ENCODE measurements around the gene DUOXA1. TPM values are rescaled to one million over a fixed set of nuclear protein-coding genes. Genes with fewer than 3 reads are reported as not detected.
"Not testable (repeated sequence)": the region's sequence is repeated elsewhere in the genome, so short reads cannot be mapped to it uniquely, and the experiment has no call there.

The DUOXA1 gene
- total and polyA plus RNA-seq, 2 donors (not counting 1 experiment from before 2014, with no cell fraction given), result 0.03 to 0.74 TPM

GRCh38 chr15:45075440-45076320 is 54.0 kb downstream of the DUOXA1 start:
- H3K4me1 Mint-ChIP-seq; ATAC-seq (ENCODE audit: low read depth); intact Hi-C loops (cut with micrococcal nuclease); POLR2A ChIA-PET; CTCF ChIA-PET; H3K4me3 Mint-ChIP-seq; H3K27ac ChIP-seq (ENCODE audit: low read length in 2 of 2); H3K4me3 ChIP-seq (ENCODE audit: control extremely low read depth in 1 of 5, extremely low read depth in 1 of 5, insufficient read depth in 1 of 5, low read depth in 2 of 5, low read length in 4 of 5); H2AFZ ChIP-seq (ENCODE audit: insufficient read depth, low read depth, low read length, poor library complexity, severe bottlenecking); H3K9me3 Mint-ChIP-seq (ENCODE audit: insufficient read depth); H3K9ac ChIP-seq (ENCODE audit: low read length); H3K27ac Mint-ChIP-seq; H3K4me1 ChIP-seq (ENCODE audit: control insufficient read depth in 2 of 2, insufficient read depth in 2 of 2, low read length in 2 of 2); DNase-seq; H3K4me2 ChIP-seq (replicated peaks; ENCODE audit: low read depth, low read length, poor library complexity, severe bottlenecking); H3K27me3 Mint-ChIP-seq; H3K27me3 ChIP-seq (replicated peaks in 1 of 4; ENCODE audit: control extremely low read depth in 1 of 4, control insufficient read depth in 3 of 4, insufficient read depth in 4 of 4, low read length in 3 of 4); H3K36me3 ChIP-seq (replicated peaks in 1 of 2; ENCODE audit: control extremely low read depth in 1 of 2, control insufficient read depth in 1 of 2, extremely low read depth in 1 of 2, insufficient read depth in 2 of 2, low read length in 1 of 2); H3K79me2 ChIP-seq (ENCODE audit: control insufficient read depth, insufficient read depth, low read length); H4K20me1 ChIP-seq (ENCODE audit: control insufficient read depth, insufficient read depth, low read length, poor library complexity, severe bottlenecking); H3K9me3 ChIP-seq (ENCODE audit: control extremely low read depth in 1 of 3, control insufficient read depth in 2 of 3, insufficient read depth in 1 of 3, low read length in 2 of 3): not testable (repeated sequence)
- WGBS (ENCODE audit: insufficient coverage), result no CpG with 5 or more reads among the region's 9 CpGs

- H3K4me1 Mint-ChIP-seq; H2AFZ ChIP-seq (ENCODE audit: insufficient read depth, low read depth, low read length, poor library complexity, severe bottlenecking); H3K4me3 ChIP-seq (ENCODE audit: control extremely low read depth in 1 of 5, extremely low read depth in 1 of 5, insufficient read depth in 1 of 5, low read depth in 2 of 5, low read length in 4 of 5); ATAC-seq (ENCODE audit: low read depth); H3K4me1 ChIP-seq (ENCODE audit: control insufficient read depth in 2 of 2, insufficient read depth in 2 of 2, low read length in 2 of 2); H3K79me2 ChIP-seq (ENCODE audit: control insufficient read depth, insufficient read depth, low read length); H3K9me3 Mint-ChIP-seq (ENCODE audit: insufficient read depth); H3K9me3 ChIP-seq (ENCODE audit: control extremely low read depth in 1 of 3, control insufficient read depth in 2 of 3, insufficient read depth in 1 of 3, low read length in 2 of 3); H4K20me1 ChIP-seq (ENCODE audit: control insufficient read depth, insufficient read depth, low read length, poor library complexity, severe bottlenecking); H3K27me3 Mint-ChIP-seq; H3K9ac ChIP-seq (ENCODE audit: low read length); H3K4me2 ChIP-seq (replicated peaks; ENCODE audit: low read depth, low read length, poor library complexity, severe bottlenecking); H3K27ac ChIP-seq (ENCODE audit: low read length in 2 of 2); intact Hi-C loops (cut with micrococcal nuclease); DNase-seq; H3K27ac Mint-ChIP-seq; CTCF ChIA-PET; H3K27me3 ChIP-seq (replicated peaks in 1 of 4; ENCODE audit: control extremely low read depth in 1 of 4, control insufficient read depth in 3 of 4, insufficient read depth in 4 of 4, low read length in 3 of 4); POLR2A ChIA-PET; H3K36me3 ChIP-seq (replicated peaks in 1 of 2; ENCODE audit: control extremely low read depth in 1 of 2, control insufficient read depth in 1 of 2, extremely low read depth in 1 of 2, insufficient read depth in 2 of 2, low read length in 1 of 2); H3K4me3 Mint-ChIP-seq: not testable (repeated sequence)
These were observed 56.1 kb downstream of the DUOXA1 start for GRCh38 chr15:45073602-45074001.

GRCh38 chr15:45069942-45070360 is 59.7 kb downstream of the DUOXA1 start:
- H3K27me3 Mint-ChIP-seq; H3K27ac ChIP-seq (ENCODE audit: low read length in 2 of 2); H4K20me1 ChIP-seq (ENCODE audit: control insufficient read depth, insufficient read depth, low read length, poor library complexity, severe bottlenecking); POLR2A ChIA-PET; H3K9me3 Mint-ChIP-seq (ENCODE audit: insufficient read depth); ATAC-seq (ENCODE audit: low read depth); H3K36me3 ChIP-seq (replicated peaks in 1 of 2; ENCODE audit: control extremely low read depth in 1 of 2, control insufficient read depth in 1 of 2, extremely low read depth in 1 of 2, insufficient read depth in 2 of 2, low read length in 1 of 2); CTCF ChIA-PET; H3K4me3 Mint-ChIP-seq; DNase-seq; H3K4me1 Mint-ChIP-seq; intact Hi-C loops (cut with micrococcal nuclease); H3K4me2 ChIP-seq (replicated peaks; ENCODE audit: low read depth, low read length, poor library complexity, severe bottlenecking); H3K4me1 ChIP-seq (ENCODE audit: control insufficient read depth in 2 of 2, insufficient read depth in 2 of 2, low read length in 2 of 2); H3K4me3 ChIP-seq (ENCODE audit: control extremely low read depth in 1 of 5, extremely low read depth in 1 of 5, insufficient read depth in 1 of 5, low read depth in 2 of 5, low read length in 4 of 5); H3K79me2 ChIP-seq (ENCODE audit: control insufficient read depth, insufficient read depth, low read length); H3K9ac ChIP-seq (ENCODE audit: low read length); H3K27me3 ChIP-seq (replicated peaks in 1 of 4; ENCODE audit: control extremely low read depth in 1 of 4, control insufficient read depth in 3 of 4, insufficient read depth in 4 of 4, low read length in 3 of 4); H2AFZ ChIP-seq (ENCODE audit: insufficient read depth, low read depth, low read length, poor library complexity, severe bottlenecking); H3K27ac Mint-ChIP-seq; H3K9me3 ChIP-seq (ENCODE audit: control extremely low read depth in 1 of 3, control insufficient read depth in 2 of 3, insufficient read depth in 1 of 3, low read length in 2 of 3): not testable (repeated sequence)
- WGBS (ENCODE audit: insufficient coverage), result no CpG with 5 or more reads among the region's 6 CpGs
